Natural killer cell treated with Interleukin-12 subunit alpha and Interleukin-12 subunit beta and Interleukin-15 and Interleukin-18, amount 100 ng/mL, for 72 hours (primary cell): Measurements from ENCODE around the gene GAS7. TPM values are rescaled to one million over a fixed set of nuclear protein-coding genes. Genes with fewer than 3 reads are reported as not detected.

ENCODE experiments used
- ATAC-seq, 2 donors: fragments of 150-1000 bp; cut with Tn5 transposase in 1 of 2; sonication (Bioruptor Pico), chemical (Tn5 transposase) in 1 of 2; 2 replicates each; pipeline ENCODE4 v1.10.0; 2021
- DNase-seq: peaks from one replicate; pipeline ENCODE4 v3.0.0; 2022; ENCODE audit warnings: low spot score
- H3K27ac Mint-ChIP-seq, 2 donors: 1 replicate in 1 of 2; 2 replicates in 1 of 2; pipeline ENCODE4 v1.8.0; 2022; ENCODE audit warnings: mixed read lengths in 2 of 2, mild to moderate bottlenecking in 1 of 2, moderate library complexity in 1 of 2
- H3K27me3 Mint-ChIP-seq, 2 donors: 1 replicate in 1 of 2; 2 replicates in 1 of 2; pipeline ENCODE4 v1.8.0; 2022; ENCODE audit warnings: mixed read lengths in 2 of 2
- H3K36me3 Mint-ChIP-seq: one replicate; pipeline ENCODE4 v1.8.0; 2022; ENCODE audit warnings: mixed read lengths
- H3K4me1 Mint-ChIP-seq, 2 donors: 1 replicate in 1 of 2; 2 replicates in 1 of 2; pipeline ENCODE4 v1.8.0; 2022; ENCODE audit warnings: low read depth in 2 of 2, mixed read lengths in 2 of 2, mild to moderate bottlenecking in 1 of 2
- H3K4me3 Mint-ChIP-seq: one replicate; pipeline ENCODE4 v1.8.0; 2022; ENCODE audit warnings: mixed read lengths
- H3K9me3 Mint-ChIP-seq: 2 replicates; pipeline ENCODE4 v1.8.0; 2022; ENCODE audit warnings: mixed read lengths
- total RNA-seq, 2 donors: library from RNA; stranded (reverse); gene quantifications; one replicate each; pipeline ENCODE4 v1.2.3, GENCODE V29; 2022

Gene GAS7
- total RNA-seq, 2 donors from 2014 or later: 4.9 to 5.5 TPM

GRCh38 chr17:10173913-10174312, 24.5 kb downstream of the GAS7 start:
- Mint-ChIP-seq H3K9me3 (peaks cover 3% of the 10 kb centered on the region), H3K36me3 (no peaks in the 10 kb centered on the region)
- DNase-seq: no peak

GRCh38 chr17:10172778-10173177, 25.6 kb downstream of the GAS7 start:
- Mint-ChIP-seq H3K27me3 (no peaks in the 10 kb centered on the region), H3K4me1 (peaks cover 47 to 50% of the 10 kb centered on the region in 2 donors), H3K36me3 (no peaks in the 10 kb centered on the region), H3K9me3 (peaks cover 3% of the 10 kb centered on the region), H3K4me3 (peak overlapping the region; percentile 88), H3K27ac (peak overlapping the region; percentile 81)
- DNase-seq: no peak
- ATAC-seq: no peak

More at GRCh38 chr17:10173913-10174312, 24.5 kb downstream of the GAS7 start:
- Mint-ChIP-seq H3K27me3 (no peaks in the 10 kb centered on the region), H3K27ac (peak overlapping the region in 1 of 2 donors; percentile 81), H3K4me1 (peaks cover 49 to 52% of the 10 kb centered on the region in 2 donors), H3K4me3 (no peak overlapping the region)
- no peak for ATAC-seq

GRCh38 chr17:10172241-10172741, 26.1 kb downstream of the GAS7 start:
- H3K36me3 Mint-ChIP-seq: no peaks in the 10 kb centered on the region
- peaks cover 3% of the 10 kb centered on the region for H3K9me3 Mint-ChIP-seq
- no peaks in the 10 kb centered on the region for H3K27me3 Mint-ChIP-seq
- peak overlapping the region; percentile 81 for H3K27ac Mint-ChIP-seq
- ATAC-seq (peak; percentile 78 to 86), DNase-seq (peak; percentile 78)
- H3K4me1 Mint-ChIP-seq: peaks cover 48 to 51% of the 10 kb centered on the region in 2 donors
- peak overlapping the region; percentile 88 for H3K4me3 Mint-ChIP-seq

GRCh38 chr17:10171581-10171981, 26.8 kb downstream of the GAS7 start:
- Mint-ChIP-seq H3K27ac (peak overlapping the region; percentile 81), H3K27me3 (no peaks in the 10 kb centered on the region), H3K4me1 (peaks cover 51 to 52% of the 10 kb centered on the region in 2 donors), H3K9me3 (peaks cover 3% of the 10 kb centered on the region), H3K4me3 (peak overlapping the region; percentile 88), H3K36me3 (no peaks in the 10 kb centered on the region)
- peak; percentile 79 to 84 for ATAC-seq
- no peak for DNase-seq

- DNase-seq: no peak
- Mint-ChIP-seq H3K36me3 (no peaks in the 10 kb centered on the region), H3K4me1 (peaks cover 51 to 56% of the 10 kb centered on the region in 2 donors), H3K27me3 (no peaks in the 10 kb centered on the region), H3K4me3 (peak overlapping the region; percentile 88), H3K9me3 (peaks cover 3% of the 10 kb centered on the region), H3K27ac (peak overlapping the region; percentile 81)
- ATAC-seq: no peak
Measured at GRCh38 chr17:10171122-10171571, 27.3 kb downstream of the GAS7 start.

GRCh38 chr17:10170233-10170632, 28.2 kb downstream of the GAS7 start:
- Mint-ChIP-seq H3K9me3 (peaks cover 3% of the 10 kb centered on the region), H3K4me1 (peaks cover 51 to 56% of the 10 kb centered on the region in 2 donors), H3K36me3 (no peaks in the 10 kb centered on the region), H3K4me3 (peak overlapping the region; percentile 88), H3K27me3 (no peaks in the 10 kb centered on the region), H3K27ac (peak overlapping the region; percentile 81)
- DNase-seq (no peak), ATAC-seq (no peak)

- peaks cover 3% of the 10 kb centered on the region for H3K9me3 Mint-ChIP-seq
- H3K4me3 Mint-ChIP-seq: no peak overlapping the region
- H3K4me1 Mint-ChIP-seq: peaks cover 51 to 56% of the 10 kb centered on the region in 2 donors
- H3K27ac Mint-ChIP-seq: peak overlapping the region; percentile 81
- DNase-seq: no peak
- no peak for ATAC-seq
- no peaks in the 10 kb centered on the region for H3K36me3 Mint-ChIP-seq
- H3K27me3 Mint-ChIP-seq: no peaks in the 10 kb centered on the region
Measured at GRCh38 chr17:10169290-10169689, 29.1 kb downstream of the GAS7 start.

GRCh38 chr17:10166176-10166935, 32.0 kb downstream of the GAS7 start:
- DNase-seq (no peak), ATAC-seq (no peak)
- Mint-ChIP-seq H3K27me3 (no peaks in the 10 kb centered on the region), H3K9me3 (peaks cover 3% of the 10 kb centered on the region), H3K27ac (no peak overlapping the region), H3K36me3 (no peaks in the 10 kb centered on the region), H3K4me3 (no peak overlapping the region), H3K4me1 (peaks cover 40 to 42% of the 10 kb centered on the region in 2 donors)

GRCh38 chr17:10162096-10162495, 36.3 kb downstream of the GAS7 start:
- no peaks in the 10 kb centered on the region for H3K36me3 Mint-ChIP-seq

GRCh38 chr17:10161386-10161785, 37.0 kb downstream of the GAS7 start:
- DNase-seq (no peak), ATAC-seq (no peak)
- no peaks in the 10 kb centered on the region for H3K36me3 Mint-ChIP-seq
- H3K9me3 Mint-ChIP-seq: no peaks in the 10 kb centered on the region
- peak overlapping the region; percentile 38 for H3K4me3 Mint-ChIP-seq
- H3K27me3 Mint-ChIP-seq: no peaks in the 10 kb centered on the region
- peak overlapping the region in 1 of 2 donors; percentile 42 for H3K27ac Mint-ChIP-seq
- H3K4me1 Mint-ChIP-seq: peaks cover 33 to 38% of the 10 kb centered on the region in 2 donors

More at GRCh38 chr17:10162096-10162495, 36.3 kb downstream of the GAS7 start:
- DNase-seq: peak; percentile 69
- ATAC-seq: peak; percentile 87 to 88
- Mint-ChIP-seq H3K4me3 (peak overlapping the region; percentile 23), H3K9me3 (no peaks in the 10 kb centered on the region), H3K4me1 (peaks cover 27 to 32% of the 10 kb centered on the region in 2 donors), H3K27ac (peak overlapping the region; percentile 7 to 76), H3K27me3 (no peaks in the 10 kb centered on the region)

- no peaks in the 10 kb centered on the region for H3K36me3 Mint-ChIP-seq
- DNase-seq: peak; percentile 87
- ATAC-seq: peak; percentile 92 to 93
- no peaks in the 10 kb centered on the region for H3K27me3 Mint-ChIP-seq
- peak overlapping the region; percentile 73 for H3K4me3 Mint-ChIP-seq
- peak overlapping the region; percentile 84 to 94 for H3K27ac Mint-ChIP-seq
- peaks cover 45 to 50% of the 10 kb centered on the region in 2 donors for H3K4me1 Mint-ChIP-seq
- no peaks in the 10 kb centered on the region for H3K9me3 Mint-ChIP-seq
Measured at GRCh38 chr17:10156948-10157607, 41.3 kb downstream of the GAS7 start.

GRCh38 chr17:10156599-10156947, 41.8 kb downstream of the GAS7 start:
- H3K4me1 Mint-ChIP-seq: peaks cover 48 to 53% of the 10 kb centered on the region in 2 donors
- H3K4me3 Mint-ChIP-seq: peak overlapping the region; percentile 73
- DNase-seq: no peak
- ATAC-seq: no peak
- H3K9me3 Mint-ChIP-seq: no peaks in the 10 kb centered on the region
- H3K27ac Mint-ChIP-seq: peak overlapping the region; percentile 84 to 94
- H3K27me3 Mint-ChIP-seq: no peaks in the 10 kb centered on the region
- no peaks in the 10 kb centered on the region for H3K36me3 Mint-ChIP-seq

- H3K27me3 Mint-ChIP-seq: no peaks in the 10 kb centered on the region
- peak overlapping the region; percentile 73 for H3K4me3 Mint-ChIP-seq
- ATAC-seq (no peak), DNase-seq (no peak)
- H3K9me3 Mint-ChIP-seq: no peaks in the 10 kb centered on the region
- peak overlapping the region; percentile 84 to 94 for H3K27ac Mint-ChIP-seq
- H3K36me3 Mint-ChIP-seq: no peaks in the 10 kb centered on the region
- H3K4me1 Mint-ChIP-seq: peaks cover 48 to 50% of the 10 kb centered on the region in 2 donors
Measured at GRCh38 chr17:10156077-10156435, 42.4 kb downstream of the GAS7 start.
